ENCODE measurements around the gene SERGEF. TPM values are rescaled to one million over a fixed set of nuclear protein-coding genes. Genes with fewer than 3 reads are reported as not detected.

The SERGEF gene
- total and polyA plus RNA-seq, 4 donors: 12.0 to 17.9 (median 13.4) TPM

- Histone ChIP-seq H3K27me3 (ENCODE audit: control insufficient read depth in 4 of 4, insufficient read depth in 4 of 4, low read length in 3 of 4) (no peaks in the 10 kb centered on the region), H3K27ac (ENCODE audit: low read depth in 1 of 2, low read length in 2 of 2) (no peak overlapping the region), H3K4me3 (ENCODE audit: low read depth in 1 of 3, low read length in 3 of 3) (no peak overlapping the region), H3K36me3 (ENCODE audit: control insufficient read depth in 4 of 4, insufficient read depth in 3 of 4, low read depth in 1 of 4, low read length in 3 of 4) (no peaks in the 10 kb centered on the region), H3K9ac (ENCODE audit: low read depth in 1 of 2, low read length in 2 of 2) (no peak overlapping the region), H3K4me1 (ENCODE audit: control insufficient read depth in 4 of 4, insufficient read depth in 4 of 4, low read length in 3 of 4) (peaks cover 3 to 15% (median 13%) of the 10 kb centered on the region in 4 donors), H3K9me3 (ENCODE audit: control insufficient read depth in 4 of 4, low read length in 3 of 4) (no peaks in the 10 kb centered on the region)
- TF ChIP-seq RAD21 (IDR thresholded peaks at IDR 0.05) (no peak), ATF3 (IDR thresholded peaks at IDR 0.05) (no peak), FOXA2 (IDR thresholded peaks at IDR 0.05) (no peak), EGR1 (IDR thresholded peaks at IDR 0.05; ENCODE audit: low read depth in 2 of 2) (no peak), NR2F2 (IDR thresholded peaks at IDR 0.05) (no peak), FOXA1 (IDR thresholded peaks at IDR 0.05) (no peak), ZBTB33 (IDR thresholded peaks at IDR 0.05) (no peak), HNF4A (conservative IDR thresholded peaks at IDR 0.05) (no peak), JUND (IDR thresholded peaks at IDR 0.05) (no peak), GABPA (IDR thresholded peaks at IDR 0.05 in 1 of 2, conservative IDR thresholded peaks at IDR 0.05 in 1 of 2) (no peak), YY1 (IDR thresholded peaks at IDR 0.05) (no peak), TAF1 (conservative IDR thresholded peaks at IDR 0.05) (no peak), RXRA (IDR thresholded peaks at IDR 0.05) (no peak), HNF4G (IDR thresholded peaks at IDR 0.05) (no peak)
- TF ChIP-seq, protein P1, sequence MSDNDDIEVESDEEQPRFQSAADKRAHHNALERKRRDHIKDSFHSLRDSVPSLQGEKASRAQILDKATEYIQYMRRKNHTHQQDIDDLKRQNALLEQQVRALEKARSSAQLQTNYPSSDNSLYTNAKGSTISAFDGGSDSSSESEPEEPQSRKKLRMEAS (IDR thresholded peaks at IDR 0.05): no peak
- WGBS: 96% methylated on average over 1 of the region's 1 CpG
- no peak for DNase-seq (ENCODE audit: low spot score)
Observed at GRCh38 chr11:17769218-17769617, 243.6 kb downstream of the SERGEF start.

- no peak for DNase-seq (ENCODE audit: low spot score)
- Histone ChIP-seq H3K36me3 (ENCODE audit: control insufficient read depth in 4 of 4, insufficient read depth in 3 of 4, low read depth in 1 of 4, low read length in 3 of 4) (no peaks in the 10 kb centered on the region), H3K9me3 (ENCODE audit: control insufficient read depth in 4 of 4, low read length in 3 of 4) (no peaks in the 10 kb centered on the region), H3K4me3 (ENCODE audit: low read depth in 1 of 3, low read length in 3 of 3) (no peak overlapping the region), H3K27me3 (ENCODE audit: control insufficient read depth in 4 of 4, insufficient read depth in 4 of 4, low read length in 3 of 4) (no peaks in the 10 kb centered on the region), H3K27ac (ENCODE audit: low read depth in 1 of 2, low read length in 2 of 2) (no peak overlapping the region), H3K4me1 (ENCODE audit: control insufficient read depth in 4 of 4, insufficient read depth in 4 of 4, low read length in 3 of 4) (peaks cover 3 to 15% (median 13%) of the 10 kb centered on the region in 4 donors), H3K9ac (ENCODE audit: low read depth in 1 of 2, low read length in 2 of 2) (no peak overlapping the region)
- 95% methylated on average over 7 of the region's 7 CpGs for WGBS
- TF ChIP-seq FOXA1 (IDR thresholded peaks at IDR 0.05) (no peak), RAD21 (IDR thresholded peaks at IDR 0.05) (no peak), HNF4A (conservative IDR thresholded peaks at IDR 0.05) (no peak), NR2F2 (IDR thresholded peaks at IDR 0.05) (no peak), ATF3 (IDR thresholded peaks at IDR 0.05) (no peak), CTCF (IDR thresholded peaks at IDR 0.05; ENCODE audit: low read depth, low read length, missing input control) (no peak), FOXA2 (IDR thresholded peaks at IDR 0.05) (no peak), YY1 (IDR thresholded peaks at IDR 0.05) (no peak), TAF1 (conservative IDR thresholded peaks at IDR 0.05) (no peak), EGR1 (IDR thresholded peaks at IDR 0.05; ENCODE audit: low read depth in 2 of 2) (no peak), GABPA (IDR thresholded peaks at IDR 0.05 in 1 of 2, conservative IDR thresholded peaks at IDR 0.05 in 1 of 2) (no peak), REST (IDR thresholded peaks at IDR 0.05) (no peak), RXRA (IDR thresholded peaks at IDR 0.05) (no peak), HNF4G (IDR thresholded peaks at IDR 0.05) (no peak), ZBTB33 (IDR thresholded peaks at IDR 0.05) (no peak), JUND (IDR thresholded peaks at IDR 0.05) (no peak), SP1 (IDR thresholded peaks at IDR 0.05) (no peak)
- TF ChIP-seq, protein P1 (IDR thresholded peaks at IDR 0.05): no peak
Observed at GRCh38 chr11:17768547-17768946, 244.3 kb downstream of the SERGEF start.
